GM21786 (cell line): Measurements from ENCODE around the gene CDO1.

Experiments used
- ATAC-seq: cut with Tn5 transposase; IDR thresholded peaks from one replicate; pipeline ENCODE4 v1.9.1; 2021; ENCODE audit not compliant: unreplicated experiment

The CDO1 gene

DNA sequence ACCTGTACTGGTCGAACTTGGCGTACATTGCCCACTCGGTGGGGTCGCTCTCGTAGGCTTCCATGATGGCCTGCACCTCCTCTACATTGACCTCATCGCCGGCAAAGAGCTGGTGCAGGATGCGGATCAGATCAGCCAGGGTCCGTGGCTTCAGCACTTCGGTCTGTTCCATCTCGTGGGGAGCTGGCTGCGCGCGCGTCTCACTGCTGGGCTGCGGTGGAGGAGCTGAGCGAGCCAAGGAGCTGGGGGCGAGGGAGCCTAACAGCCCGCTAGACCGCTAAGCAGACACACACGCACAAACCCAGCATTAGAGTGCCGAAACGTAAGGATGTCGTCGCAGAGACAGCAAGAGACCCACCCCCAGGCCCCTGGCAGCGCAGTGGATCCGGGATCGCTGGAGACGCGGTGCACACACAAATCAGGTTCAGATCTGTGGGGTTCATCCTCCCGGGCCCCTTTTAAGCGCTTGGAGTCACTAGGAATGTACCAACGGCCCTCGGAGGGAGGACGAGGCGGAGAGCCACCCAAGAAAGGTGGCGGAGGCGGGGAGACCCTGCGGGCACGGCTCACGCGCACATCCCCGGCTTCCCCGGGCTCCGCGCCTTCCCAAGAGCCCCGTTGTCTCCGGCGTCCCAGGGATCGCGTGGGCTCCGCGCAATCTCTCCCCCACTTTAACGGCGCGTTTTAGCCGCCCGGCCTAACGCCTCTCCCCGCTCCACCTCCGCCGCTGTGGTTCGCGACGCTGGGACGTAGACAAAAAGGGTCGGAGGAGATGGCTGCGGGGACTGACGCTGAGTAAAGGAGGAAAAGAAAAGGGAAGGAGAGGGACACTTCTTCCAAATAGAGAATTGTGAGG is at the start of gene CDO1:
Gene CDO1 (minus strand): TSS at position 434 of the 856 bp plus-strand sequence. CDS start 262 bp downstream, at position 172.
- ATAC-seq = no peak

DNA sequence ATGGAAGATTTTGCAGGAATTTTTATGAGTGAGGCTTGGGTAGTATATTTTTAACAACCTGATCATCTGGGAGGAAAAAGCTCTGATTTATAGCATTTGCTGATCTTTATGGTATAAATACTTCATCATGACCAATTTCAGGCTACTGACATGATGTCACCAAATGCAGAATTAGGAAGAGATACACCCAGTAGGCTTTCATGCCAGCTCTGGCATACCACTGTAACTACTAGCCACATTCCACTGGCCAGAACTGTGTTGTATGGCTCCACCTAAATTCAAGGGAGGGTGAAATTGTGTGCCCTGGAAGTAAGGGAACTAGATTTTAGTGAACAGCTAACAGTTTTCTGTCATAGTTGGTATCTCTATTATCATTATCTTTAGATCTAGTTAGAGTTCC is 42.9 kb upstream of the CDO1 start:
- no peak for ATAC-seq

GRCh38 chr5:115858396-115858795 is 41.9 kb upstream of the CDO1 start:
- no peak for ATAC-seq

DNA sequence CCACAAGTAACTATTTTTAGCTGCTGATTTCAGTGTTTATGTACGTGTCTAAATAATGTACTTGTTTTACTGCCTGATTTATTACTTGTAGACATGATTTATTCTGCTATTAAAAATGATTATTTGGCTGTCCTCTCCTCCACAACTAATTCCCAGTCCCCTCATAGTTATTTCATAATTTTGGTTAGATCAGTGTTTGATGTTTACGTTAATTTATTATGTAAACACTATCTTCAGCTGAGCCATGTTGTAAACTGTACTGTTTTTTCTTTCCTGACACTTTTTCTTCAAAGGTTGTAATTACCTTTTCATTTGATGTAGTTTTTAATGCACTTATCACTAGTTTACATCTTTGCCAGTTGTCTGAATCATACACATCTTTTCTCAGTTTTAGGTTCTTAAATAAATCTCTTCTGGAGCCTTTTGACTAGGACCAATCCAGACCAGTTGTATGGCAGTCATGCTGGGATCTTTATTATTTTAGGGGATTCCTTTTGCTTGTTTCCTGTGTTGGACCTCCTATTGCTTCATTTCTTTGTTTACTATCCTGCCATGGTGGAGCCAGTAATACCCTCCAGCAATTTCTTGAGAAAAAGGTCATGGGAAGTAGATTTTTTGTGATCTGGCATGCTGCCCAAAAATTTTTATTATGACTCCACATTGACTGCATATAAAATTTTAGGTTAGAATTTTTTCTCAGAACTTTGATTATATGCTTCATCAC is 41.3 kb upstream of the CDO1 start:
- no peak for ATAC-seq

- no peak for ATAC-seq
Observed at GRCh38 chr5:115857057-115857479, 40.6 kb upstream of the CDO1 start.

- ATAC-seq = no peak
Observed at GRCh38 chr5:115855959-115856358, 39.5 kb upstream of the CDO1 start.

DNA sequence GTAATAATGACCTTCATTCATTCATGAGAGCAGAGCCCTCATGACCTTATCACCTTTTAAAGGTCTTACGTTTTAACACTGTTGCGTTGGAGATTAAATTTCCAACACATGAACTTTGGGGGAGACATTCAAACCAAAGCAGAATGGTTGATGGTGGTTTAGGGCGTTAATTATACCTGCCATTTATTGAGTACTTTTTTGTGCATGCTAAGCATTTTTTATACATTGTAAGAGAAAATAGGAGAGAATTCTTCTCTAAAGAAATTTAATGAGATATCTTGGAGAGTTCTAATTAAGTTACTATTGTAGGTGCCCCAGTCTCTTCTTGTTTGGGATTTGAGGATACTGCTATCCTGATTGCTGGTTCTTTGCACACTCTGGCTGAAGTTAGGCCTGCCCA is 37.7 kb upstream of the CDO1 start:
- ATAC-seq = no peak

DNA sequence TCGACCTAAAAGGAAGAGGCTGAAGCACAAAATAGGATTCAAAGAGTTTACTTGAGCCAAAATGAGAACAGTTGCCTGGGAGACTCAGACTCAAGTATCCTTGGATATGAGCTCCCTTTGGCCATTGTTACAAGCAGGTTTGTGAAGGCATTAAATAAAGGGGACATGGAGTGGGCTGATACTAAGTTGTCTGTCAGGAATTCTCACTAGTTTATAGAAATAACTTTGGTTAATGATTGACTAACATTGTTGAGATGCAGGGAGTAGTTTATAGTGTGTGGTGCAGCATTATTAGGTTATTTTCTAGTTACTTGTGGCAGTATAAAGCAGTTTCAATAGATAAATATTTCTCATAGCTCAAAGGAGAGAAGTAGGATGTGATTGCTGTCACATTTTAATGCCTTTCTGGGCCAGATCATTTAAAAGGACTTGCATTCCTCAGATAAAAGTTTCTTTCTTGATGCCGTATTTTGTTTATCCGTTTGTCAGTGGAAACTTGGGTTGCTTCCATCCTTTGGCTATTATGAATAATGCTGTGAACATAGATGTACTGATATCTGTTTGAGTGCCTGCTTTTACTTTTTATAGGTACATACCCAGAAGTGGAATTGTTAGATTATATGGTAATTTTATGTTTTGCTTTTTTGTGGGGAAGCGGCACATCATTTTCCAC is 34.4 kb upstream of the CDO1 start:
- no peak for ATAC-seq

- ATAC-seq = no peak
Observed at GRCh38 chr5:115849258-115849798, 32.9 kb upstream of the CDO1 start.

GRCh38 chr5:115847290-115847689 is 30.8 kb upstream of the CDO1 start:
- ATAC-seq = no peak

- no peak for ATAC-seq
Observed at GRCh38 chr5:115844321-115844817, 27.9 kb upstream of the CDO1 start.

GRCh38 chr5:115843444-115844130 is 27.1 kb upstream of the CDO1 start:
- no peak for ATAC-seq

DNA sequence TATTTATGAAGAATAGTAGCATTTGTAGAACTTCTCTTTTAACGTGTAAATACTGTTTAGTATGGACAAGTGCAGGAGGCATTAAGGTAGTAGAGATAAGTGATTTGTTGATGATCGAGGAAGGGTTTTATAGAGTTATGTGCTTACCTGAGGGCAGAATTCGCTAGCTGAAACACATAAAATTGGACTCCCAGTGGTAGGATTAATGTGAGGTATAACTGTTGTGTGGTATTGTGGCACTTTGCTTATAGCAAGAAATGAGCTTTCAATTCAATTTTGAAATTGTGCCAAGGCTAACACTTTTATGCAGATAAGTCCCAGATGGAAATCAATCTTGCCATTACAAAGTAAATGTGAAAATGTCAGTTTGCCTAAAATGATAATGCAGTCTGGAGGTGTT is 26.5 kb upstream of the CDO1 start:
- no peak for ATAC-seq

GRCh38 chr5:115842089-115842935 is 25.9 kb upstream of the CDO1 start:
- peak; percentile 28 for ATAC-seq

- ATAC-seq = peak; percentile 75
Observed at GRCh38 chr5:115841382-115842088, 25.1 kb upstream of the CDO1 start, which contains the start of the genes AP3S1 and ATG12. Gene AP3S1 (plus strand): TSS chr5:115841935. CDS start chr5:115842038, 103 bp downstream. Gene ATG12 (minus strand): TSS chr5:115841565. CDS start chr5:115841552, 13 bp downstream.

DNA sequence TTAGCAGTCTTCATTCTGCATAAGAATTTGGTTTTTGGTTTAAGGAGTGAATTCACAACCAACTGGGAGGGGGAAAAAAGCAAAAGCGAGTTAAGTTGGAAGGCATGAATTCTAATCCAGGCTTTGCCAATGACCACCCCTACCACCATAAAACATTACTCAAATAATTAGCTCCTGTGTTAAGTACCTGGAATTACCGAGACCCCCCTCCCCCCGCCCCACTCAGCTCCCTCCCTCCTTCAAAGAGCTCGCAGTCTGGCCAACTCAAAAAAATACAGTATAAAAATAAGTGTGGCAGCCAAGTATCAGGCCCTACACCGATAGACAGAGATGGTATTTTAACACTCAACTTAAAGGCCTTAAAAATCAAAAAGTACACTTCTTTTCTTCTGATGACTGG is 24.4 kb upstream of the CDO1 start:
- ATAC-seq = no peak

DNA sequence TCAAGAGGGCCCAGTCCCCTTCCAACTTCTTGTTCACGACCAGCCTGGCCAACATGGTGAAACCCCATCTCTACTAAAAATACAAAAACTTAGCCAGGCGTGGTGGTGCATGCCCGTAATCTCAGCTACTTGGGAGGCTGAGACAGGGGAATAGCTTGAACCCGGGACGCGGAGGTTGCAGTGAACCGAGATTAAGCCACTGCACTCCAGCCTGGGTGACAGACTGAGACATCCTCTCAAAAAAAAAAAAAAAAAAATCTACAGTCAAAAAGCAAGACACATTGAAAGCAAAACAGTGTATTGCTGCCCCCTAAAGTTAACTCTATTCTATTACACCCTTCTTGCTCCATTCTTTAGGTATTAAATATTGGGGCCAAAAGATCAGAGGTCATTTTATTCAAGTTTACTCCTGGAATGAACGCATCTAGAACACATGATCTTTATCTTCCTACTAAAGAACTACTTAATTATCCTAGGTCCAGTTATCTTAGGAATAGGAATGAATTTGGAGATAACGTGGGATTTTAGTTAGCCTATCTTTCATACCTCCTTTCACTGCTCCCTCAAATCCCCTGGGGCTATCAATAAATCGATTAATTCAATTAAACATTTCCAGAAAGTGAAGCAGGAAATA is 22.5 kb upstream of the CDO1 start:
- peak; percentile 21 for ATAC-seq

- no peak for ATAC-seq
Observed at GRCh38 chr5:115835481-115835880, 19.0 kb upstream of the CDO1 start.
